ENCODE data around the gene DOCK7. TPM values are rescaled to one million over a fixed set of nuclear protein-coding genes. Genes with fewer than 3 reads are reported as not detected.

Gene DOCK7
- total RNA-seq, 4 donors from 2014 or later, result 48.6 to 182 (median 92.9) TPM

GRCh38 chr1:62429581-62429980, 258.6 kb downstream of the DOCK7 start:
- Histone ChIP-seq H3K27me3 (no peaks in the 10 kb centered on the region), H3K27ac (no peak overlapping the region), H3K9me3 (no peaks in the 10 kb centered on the region), H3K4me3 (no peak overlapping the region), H3K36me3 (no peaks in the 10 kb centered on the region), H3K4me1 (peaks cover 0 to 10% (median 0%) of the 10 kb centered on the region in 4 donors)
- WGBS, 2 donors, result 85 to 86% methylated on average over 2 of the region's 2 CpGs
- DNase-seq (ENCODE audit: low spot score in 2 of 2), result no peak
- TF ChIP-seq CTCF (IDR thresholded peaks at IDR 0.05), result no peak

GRCh38 chr1:62428351-62428750, 259.8 kb downstream of the DOCK7 start:
- peaks cover 0 to 15% (median 0%) of the 10 kb centered on the region in 4 donors for H3K4me1 ChIP-seq
- H3K4me3 ChIP-seq, result no peak overlapping the region
- 81 to 85% methylated on average over 4 of the region's 4 CpGs for WGBS, 2 donors
- DNase-seq (ENCODE audit: low spot score in 2 of 2), result no peak
- no peaks in the 10 kb centered on the region for H3K9me3 ChIP-seq
- H3K27ac ChIP-seq, result no peak overlapping the region
- no peaks in the 10 kb centered on the region for H3K27me3 ChIP-seq
- no peaks in the 10 kb centered on the region for H3K36me3 ChIP-seq
- TF ChIP-seq EP300 (IDR thresholded peaks at IDR 0.05), result no peak

GRCh38 chr1:62426794-62427193, 261.4 kb downstream of the DOCK7 start:
- Histone ChIP-seq H3K9me3 (no peaks in the 10 kb centered on the region), H3K27me3 (no peaks in the 10 kb centered on the region), H3K4me1 (peaks cover 0 to 15% (median 0%) of the 10 kb centered on the region in 4 donors), H3K36me3 (no peaks in the 10 kb centered on the region), H3K4me3 (no peak overlapping the region), H3K27ac (no peak overlapping the region)
- TF ChIP-seq EP300 (IDR thresholded peaks at IDR 0.05) (no peak), POLR2A (IDR thresholded peaks at IDR 0.05) (no peak)
- 40% methylated on average over 1 of the region's 1 CpG for WGBS, 2 donors
- no peak for DNase-seq (ENCODE audit: low spot score in 2 of 2)

GRCh38 chr1:62426237-62426636, 261.9 kb downstream of the DOCK7 start:
- peaks cover 0 to 15% (median 0%) of the 10 kb centered on the region in 4 donors for H3K4me1 ChIP-seq
- no peak overlapping the region for H3K27ac ChIP-seq
- no peak overlapping the region for H3K4me3 ChIP-seq
- H3K36me3 ChIP-seq, result no peaks in the 10 kb centered on the region
- no peak for TF ChIP-seq CTCF (IDR thresholded peaks at IDR 0.05)
- no peaks in the 10 kb centered on the region for H3K9me3 ChIP-seq
- 16 to 18% methylated on average over 3 of the region's 3 CpGs for WGBS, 2 donors
- no peak for DNase-seq (ENCODE audit: low spot score in 2 of 2)
- H3K27me3 ChIP-seq, result no peaks in the 10 kb centered on the region

GRCh38 chr1:62425041-62425440, 263.1 kb downstream of the DOCK7 start:
- Histone ChIP-seq H3K27ac (no peak overlapping the region), H3K9me3 (no peaks in the 10 kb centered on the region), H3K4me3 (no peak overlapping the region), H3K36me3 (no peaks in the 10 kb centered on the region), H3K27me3 (no peaks in the 10 kb centered on the region), H3K4me1 (peaks cover 0 to 15% (median 0%) of the 10 kb centered on the region in 4 donors)
- TF ChIP-seq CTCF (IDR thresholded peaks at IDR 0.05) (no peak), EP300 (IDR thresholded peaks at IDR 0.05) (no peak), POLR2A (IDR thresholded peaks at IDR 0.05) (no peak)
- 77 to 85% methylated on average over 5 of the region's 5 CpGs for whole genome bisulfite sequencing, 2 donors
- no peak for DNase-seq (ENCODE audit: low spot score in 2 of 2)

- TF ChIP-seq POLR2A (IDR thresholded peaks at IDR 0.05) (no peak), CTCF (IDR thresholded peaks at IDR 0.05) (no peak), EP300 (IDR thresholded peaks at IDR 0.05) (no peak)
- WGBS, 2 donors, result 62 to 63% methylated on average over 4 of the region's 4 CpGs
- no peak for DNase-seq (ENCODE audit: low spot score in 2 of 2)
- Histone ChIP-seq H3K36me3 (no peaks in the 10 kb centered on the region), H3K27ac (no peak overlapping the region), H3K27me3 (no peaks in the 10 kb centered on the region), H3K4me1 (peaks cover 0 to 15% (median 0%) of the 10 kb centered on the region in 4 donors), H3K9me3 (no peaks in the 10 kb centered on the region), H3K4me3 (no peak overlapping the region)
Measured at GRCh38 chr1:62424411-62424810, 263.8 kb downstream of the DOCK7 start.
